ENCODE measurements around the gene BCAP29. TPM values are rescaled to one million over a fixed set of nuclear protein-coding genes. Genes with fewer than 3 reads are reported as not detected.
"Not testable (repeated sequence)": the region's sequence is repeated elsewhere in the genome, so short reads cannot be mapped to it uniquely, and the experiment has no call there.

The BCAP29 gene
- total RNA-seq, 4 donors from 2014 or later = 53.3 to 81.7 (median 75.9) TPM

GRCh38 chr7:107631588-107632491 is 51.8 kb downstream of the BCAP29 start:
- no peak for DNase-seq (ENCODE audit: low spot score in 2 of 2)
- WGBS, 2 donors = 90 to 91% methylated on average over 11 to 12 of the region's 12 CpGs
- H3K4me3 ChIP-seq (ENCODE audit: low read depth, poor library complexity, severe bottlenecking) = no peak overlapping the region
- intact Hi-C loops (cut with DNase I; ENCODE audit: low total_unique reads) = no loop called here
- TF ChIP-seq POLR2A (IDR thresholded peaks at IDR 0.05) (no peak), CTCF (IDR thresholded peaks at IDR 0.05) (no peak)

GRCh38 chr7:107632492-107632865 is 52.4 kb downstream of the BCAP29 start:
- TF ChIP-seq CTCF (IDR thresholded peaks at IDR 0.05) = no peak
- TF ChIP-seq POLR2A (IDR thresholded peaks at IDR 0.05) = no peak
- WGBS, 2 donors = 91 to 95% methylated on average over 2 of the region's 2 CpGs
- intact Hi-C loops (cut with DNase I; ENCODE audit: low total_unique reads) = no loop called here
- no peak overlapping the region for H3K4me3 ChIP-seq (ENCODE audit: low read depth, poor library complexity, severe bottlenecking)
- no peak for DNase-seq (ENCODE audit: low spot score in 2 of 2)

- intact Hi-C loops (cut with DNase I; ENCODE audit: low total_unique reads) = no loop called here
- no peak overlapping the region for H3K4me3 ChIP-seq (ENCODE audit: low read depth, poor library complexity, severe bottlenecking)
- WGBS, 2 donors = 85 to 100% methylated on average over 1 of the region's 1 CpG
- no peak for DNase-seq (ENCODE audit: low spot score in 2 of 2)
- TF ChIP-seq POLR2A (IDR thresholded peaks at IDR 0.05) = no peak
- no peak for TF ChIP-seq CTCF (IDR thresholded peaks at IDR 0.05)
Measured at GRCh38 chr7:107638594-107638993, 58.5 kb downstream of the BCAP29 start.

- DNase-seq (ENCODE audit: low spot score in 2 of 2); H3K4me3 ChIP-seq (ENCODE audit: low read depth, poor library complexity, severe bottlenecking); intact Hi-C loops (cut with DNase I; ENCODE audit: low total_unique reads): not testable (repeated sequence)
- WGBS, 2 donors = 95 to 96% methylated on average over 2 of the region's 2 CpGs
Measured at GRCh38 chr7:107639070-107639469, 59.0 kb downstream of the BCAP29 start.

- TF ChIP-seq CTCF (IDR thresholded peaks at IDR 0.05) (no peak), POLR2A (IDR thresholded peaks at IDR 0.05) (no peak)
- H3K4me3 ChIP-seq (ENCODE audit: low read depth, poor library complexity, severe bottlenecking) = no peak overlapping the region
- intact Hi-C loops (cut with DNase I; ENCODE audit: low total_unique reads) = no loop called here
- WGBS, 2 donors = 58 to 59% methylated on average over 1 of the region's 1 CpG
- DNase-seq (ENCODE audit: low spot score in 2 of 2) = no peak
Measured at GRCh38 chr7:107641676-107642075, 61.6 kb downstream of the BCAP29 start.

- no peak for DNase-seq (ENCODE audit: low spot score in 2 of 2)
- intact Hi-C loops (cut with DNase I; ENCODE audit: low total_unique reads) = no loop called here
- 83% methylated on average over 4 of the region's 4 CpGs for WGBS, 2 donors
- TF ChIP-seq POLR2A (IDR thresholded peaks at IDR 0.05) = no peak
- TF ChIP-seq CTCF (IDR thresholded peaks at IDR 0.05) = no peak
- H3K4me3 ChIP-seq (ENCODE audit: low read depth, poor library complexity, severe bottlenecking) = no peak overlapping the region
Measured at GRCh38 chr7:107642501-107642900, 62.5 kb downstream of the BCAP29 start.
